PFSK-1 (cell line): Measurements from ENCODE around the gene ORAI1.

Source experiments
- FOXP2 ChIP-seq: optimal IDR thresholded peaks from 2 replicates; pipeline ENCODE3; 2011; ENCODE audit warnings: borderline replicate concordance, control low read depth, inconsistent platforms; ENCODE audit not compliant: insufficient read depth; ENCODE audit errors: extremely low read length, extremely low read depth
- POLR2AphosphoS5 ChIP-seq: IDR thresholded peaks from 2 replicates; pipeline ENCODE4 v1.6.1; 2012; ENCODE audit warnings: low read depth, mild to moderate bottlenecking, control low read depth, low read length, moderate library complexity
- SIN3A ChIP-seq: IDR thresholded peaks from 2 replicates; pipeline ENCODE4 v1.6.1; 2012; ENCODE audit warnings: mild to moderate bottlenecking, low read length, moderate library complexity, borderline replicate concordance; ENCODE audit not compliant: insufficient read depth
- TAF1 ChIP-seq: IDR thresholded peaks from 2 replicates; pipeline ENCODE4 v1.6.1; 2012; ENCODE audit warnings: low read length, control low read depth, borderline replicate concordance; ENCODE audit not compliant: insufficient read depth
- TF ChIP-seq, protein P1 (sequence below), 2 experiments: IDR thresholded peaks; 2 replicates each; pipeline versions ENCODE4 v1.6.1 to v1.8.0; 2011 to 2012; ENCODE audit warnings: low read depth in 2 of 2, low read length in 2 of 2, control low read depth in 1 of 2, inconsistent platforms in 1 of 2, mild to moderate bottlenecking in 1 of 2, moderate library complexity in 1 of 2; ENCODE audit not compliant: insufficient read depth in 1 of 2

Gene ORAI1

DNA sequence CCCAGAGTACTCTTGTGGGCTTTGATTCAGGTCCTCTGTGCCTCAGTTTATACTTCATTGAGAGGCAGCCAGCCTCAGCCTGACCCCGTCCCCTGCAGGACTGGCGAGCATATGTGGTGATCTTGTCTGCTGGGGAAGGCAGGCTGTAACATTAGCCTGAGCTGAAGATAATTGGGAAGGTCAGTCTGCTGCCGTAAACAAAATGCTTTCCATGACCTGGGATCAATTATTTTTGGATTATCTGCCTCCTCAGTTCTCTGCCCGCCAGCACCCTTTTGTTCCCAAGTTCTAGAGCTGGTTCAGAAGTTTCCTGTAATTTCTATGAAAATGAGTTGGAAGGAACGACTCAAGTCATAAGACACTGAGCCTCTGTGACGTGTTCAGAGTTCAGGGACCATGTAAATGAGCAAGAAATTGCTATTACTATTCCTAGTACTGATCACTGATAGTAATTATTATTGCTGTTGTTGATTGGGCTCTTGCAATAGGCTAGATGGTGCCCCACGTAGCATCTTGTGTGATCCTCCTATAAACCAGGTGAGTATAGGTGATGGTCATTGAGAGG is 4.5 kb downstream of the ORAI1 start:
- TF ChIP-seq SIN3A, result no peak
- no peak for TF ChIP-seq TAF1
- TF ChIP-seq POLR2AphosphoS5, result no peak
- TF ChIP-seq, protein P1, sequence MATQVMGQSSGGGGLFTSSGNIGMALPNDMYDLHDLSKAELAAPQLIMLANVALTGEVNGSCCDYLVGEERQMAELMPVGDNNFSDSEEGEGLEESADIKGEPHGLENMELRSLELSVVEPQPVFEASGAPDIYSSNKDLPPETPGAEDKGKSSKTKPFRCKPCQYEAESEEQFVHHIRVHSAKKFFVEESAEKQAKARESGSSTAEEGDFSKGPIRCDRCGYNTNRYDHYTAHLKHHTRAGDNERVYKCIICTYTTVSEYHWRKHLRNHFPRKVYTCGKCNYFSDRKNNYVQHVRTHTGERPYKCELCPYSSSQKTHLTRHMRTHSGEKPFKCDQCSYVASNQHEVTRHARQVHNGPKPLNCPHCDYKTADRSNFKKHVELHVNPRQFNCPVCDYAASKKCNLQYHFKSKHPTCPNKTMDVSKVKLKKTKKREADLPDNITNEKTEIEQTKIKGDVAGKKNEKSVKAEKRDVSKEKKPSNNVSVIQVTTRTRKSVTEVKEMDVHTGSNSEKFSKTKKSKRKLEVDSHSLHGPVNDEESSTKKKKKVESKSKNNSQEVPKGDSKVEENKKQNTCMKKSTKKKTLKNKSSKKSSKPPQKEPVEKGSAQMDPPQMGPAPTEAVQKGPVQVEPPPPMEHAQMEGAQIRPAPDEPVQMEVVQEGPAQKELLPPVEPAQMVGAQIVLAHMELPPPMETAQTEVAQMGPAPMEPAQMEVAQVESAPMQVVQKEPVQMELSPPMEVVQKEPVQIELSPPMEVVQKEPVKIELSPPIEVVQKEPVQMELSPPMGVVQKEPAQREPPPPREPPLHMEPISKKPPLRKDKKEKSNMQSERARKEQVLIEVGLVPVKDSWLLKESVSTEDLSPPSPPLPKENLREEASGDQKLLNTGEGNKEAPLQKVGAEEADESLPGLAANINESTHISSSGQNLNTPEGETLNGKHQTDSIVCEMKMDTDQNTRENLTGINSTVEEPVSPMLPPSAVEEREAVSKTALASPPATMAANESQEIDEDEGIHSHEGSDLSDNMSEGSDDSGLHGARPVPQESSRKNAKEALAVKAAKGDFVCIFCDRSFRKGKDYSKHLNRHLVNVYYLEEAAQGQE (IDR thresholded peaks at IDR 0.05; ENCODE audit: insufficient read depth in 1 of 2, low read depth in 2 of 2, low read length in 2 of 2), result no peak
- TF ChIP-seq FOXP2, result no peak

DNA sequence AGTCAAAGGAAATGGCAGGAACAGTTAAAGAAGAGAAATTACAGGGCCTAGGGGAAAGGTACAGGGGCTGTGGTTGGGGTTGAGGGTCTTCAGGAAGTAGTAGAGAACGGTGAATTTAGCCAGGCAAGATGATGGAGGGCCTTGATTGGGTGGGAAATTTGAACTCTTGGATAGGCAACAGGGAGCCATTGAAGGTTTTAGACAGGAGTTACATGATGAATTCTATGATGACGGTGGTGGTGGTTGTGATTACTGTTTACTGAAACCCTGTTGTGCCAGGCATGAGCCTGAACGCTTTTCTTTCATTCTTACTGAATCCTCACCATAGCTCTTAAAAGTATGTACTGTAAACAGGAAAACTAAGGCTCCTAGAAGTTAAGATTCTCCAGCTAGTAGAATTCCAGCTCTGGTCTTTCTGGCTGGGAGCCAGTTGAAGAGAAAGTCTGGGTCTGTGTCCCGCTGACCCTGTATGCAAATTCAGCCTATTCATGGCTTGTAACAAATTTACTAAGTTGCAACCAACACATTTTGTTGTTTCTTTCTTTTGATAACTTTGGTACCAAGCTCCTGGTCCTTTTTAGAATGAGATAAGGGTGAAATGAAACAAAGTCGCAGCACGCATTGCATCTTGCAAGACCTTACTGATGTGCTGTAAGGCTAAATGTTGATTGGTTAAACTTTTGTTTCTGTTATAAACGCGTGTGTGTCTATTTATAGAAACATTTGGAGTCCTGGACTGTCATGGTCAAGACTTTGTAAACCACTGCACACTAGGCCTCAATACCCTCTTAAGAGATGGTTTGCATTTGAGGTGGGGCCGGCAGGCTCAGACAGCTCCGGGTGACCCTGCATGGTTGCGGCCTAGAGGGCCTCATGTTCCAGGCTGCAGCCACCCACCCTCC is 6.0 kb downstream of the ORAI1 start:
- TF ChIP-seq, protein P1 (IDR thresholded peaks at IDR 0.05; ENCODE audit: insufficient read depth in 1 of 2, low read depth in 2 of 2, low read length in 2 of 2), result no peak
- TF ChIP-seq POLR2AphosphoS5, result no peak
- TF ChIP-seq TAF1, result no peak
- TF ChIP-seq SIN3A, result no peak
- TF ChIP-seq FOXP2, result no peak

DNA sequence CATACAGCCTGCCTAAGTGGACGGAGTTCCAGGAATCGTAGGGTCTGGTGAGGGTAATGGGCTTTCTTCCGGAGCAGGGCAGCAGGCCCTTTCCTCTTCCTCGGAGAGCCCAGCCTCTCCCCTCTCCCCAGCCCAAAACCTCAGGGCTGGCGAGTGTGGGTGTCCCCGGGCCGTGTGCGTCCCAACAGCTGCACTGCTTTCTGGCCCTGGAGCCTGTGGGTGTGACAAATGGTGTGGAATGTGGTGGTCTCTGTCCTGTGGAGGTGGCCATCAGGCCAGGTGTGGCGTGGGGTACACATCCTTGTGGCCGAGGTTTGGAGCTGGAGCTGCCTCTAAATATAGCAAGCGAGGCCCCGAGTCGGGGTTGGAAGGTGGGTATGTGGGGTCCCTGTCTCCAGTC is 8.5 kb downstream of the ORAI1 start:
- no peak for TF ChIP-seq TAF1
- no peak for TF ChIP-seq SIN3A
- no peak for TF ChIP-seq FOXP2
- TF ChIP-seq POLR2AphosphoS5, result no peak
- TF ChIP-seq, protein P1 (IDR thresholded peaks at IDR 0.05; ENCODE audit: insufficient read depth in 1 of 2, low read depth in 2 of 2, low read length in 2 of 2), result no peak

DNA sequence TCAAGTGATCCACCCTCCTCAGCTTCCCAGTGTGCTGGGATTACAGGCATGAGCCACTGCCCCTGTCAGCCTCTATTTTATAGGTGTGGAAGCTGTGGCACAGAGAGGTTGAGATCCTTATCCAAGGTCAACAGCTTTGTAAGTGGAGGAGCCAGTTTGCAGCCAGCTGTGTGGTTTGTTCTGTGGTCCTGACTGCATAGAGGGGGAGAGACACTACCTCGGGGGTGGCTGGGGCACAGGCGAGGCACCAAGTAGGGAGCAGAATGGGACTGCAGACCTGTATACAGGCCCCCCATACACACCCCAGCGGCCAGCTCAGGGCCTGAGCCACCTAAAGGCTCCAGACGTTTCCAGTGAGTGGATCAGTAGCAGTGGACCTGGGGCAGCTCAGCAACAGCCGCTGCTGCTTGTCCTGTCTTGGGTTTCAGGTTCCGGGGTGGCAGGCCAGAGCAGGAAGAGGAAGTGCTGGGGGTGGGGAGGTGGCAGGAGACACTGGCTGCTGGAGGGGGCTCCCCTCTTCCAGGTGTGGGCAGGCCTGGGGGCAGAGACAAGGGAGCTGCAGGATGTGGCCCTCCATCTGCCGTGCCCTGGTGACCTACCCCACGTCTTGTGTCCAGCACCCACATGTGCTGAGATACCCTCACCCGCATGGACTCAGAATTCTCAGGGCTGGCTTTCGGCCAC is 11.0 kb downstream of the ORAI1 start:
- TF ChIP-seq, protein P1 (IDR thresholded peaks at IDR 0.05; ENCODE audit: insufficient read depth in 1 of 2, low read depth in 2 of 2, low read length in 2 of 2), result no peak
- TF ChIP-seq SIN3A (no peak), POLR2AphosphoS5 (no peak), TAF1 (no peak), FOXP2 (no peak)
